ENCODE measurements around the gene ENGASE.

ENGASE gene

GRCh38 chr17:79042421-79043190 is 32.0 kb upstream of the ENGASE start:
- H3K9ac ChIP-seq (ENCODE audit: low read length), result no peak overlapping the region
- H3K4me3 ChIP-seq (ENCODE audit: low read length), result no peak overlapping the region
- H3K4me1 ChIP-seq (ENCODE audit: control insufficient read depth, insufficient read depth, low read length), result no peaks in the 10 kb centered on the region
- no peaks in the 10 kb centered on the region for H3K27me3 ChIP-seq (ENCODE audit: control insufficient read depth, insufficient read depth, low read length)
- no peaks in the 10 kb centered on the region for H3K9me3 ChIP-seq (ENCODE audit: control insufficient read depth, low read length)
- H3K36me3 ChIP-seq (ENCODE audit: control insufficient read depth, insufficient read depth, low read length), result no peaks in the 10 kb centered on the region

- Histone ChIP-seq H3K4me3 (ENCODE audit: low read length) (no peak overlapping the region), H3K9me3 (ENCODE audit: control insufficient read depth, low read length) (no peaks in the 10 kb centered on the region), H3K4me1 (ENCODE audit: control insufficient read depth, insufficient read depth, low read length) (no peaks in the 10 kb centered on the region)
These were observed 31.3 kb upstream of the ENGASE start for GRCh38 chr17:79043191-79043930.

GRCh38 chr17:79043931-79044320 is 30.7 kb upstream of the ENGASE start:
- no peaks in the 10 kb centered on the region for H3K4me1 ChIP-seq (ENCODE audit: control insufficient read depth, insufficient read depth, low read length)

More at GRCh38 chr17:79043191-79043930, 31.3 kb upstream of the ENGASE start:
- Histone ChIP-seq H3K36me3 (ENCODE audit: control insufficient read depth, insufficient read depth, low read length) (no peaks in the 10 kb centered on the region), H3K27me3 (ENCODE audit: control insufficient read depth, insufficient read depth, low read length) (no peaks in the 10 kb centered on the region), H3K9ac (ENCODE audit: low read length) (no peak overlapping the region)

GRCh38 chr17:79044462-79044861 is 30.2 kb upstream of the ENGASE start:
- H3K9me3 ChIP-seq (ENCODE audit: control insufficient read depth, low read length), result no peaks in the 10 kb centered on the region
- no peaks in the 10 kb centered on the region for H3K4me1 ChIP-seq (ENCODE audit: control insufficient read depth, insufficient read depth, low read length)
- peaks cover 8% of the 10 kb centered on the region for H3K27me3 ChIP-seq (ENCODE audit: control insufficient read depth, insufficient read depth, low read length)
- no peak overlapping the region for H3K9ac ChIP-seq (ENCODE audit: low read length)
- no peak overlapping the region for H3K4me3 ChIP-seq (ENCODE audit: low read length)
- no peaks in the 10 kb centered on the region for H3K36me3 ChIP-seq (ENCODE audit: control insufficient read depth, insufficient read depth, low read length)

More at GRCh38 chr17:79043931-79044320, 30.7 kb upstream of the ENGASE start:
- Histone ChIP-seq H3K9ac (ENCODE audit: low read length) (no peak overlapping the region), H3K9me3 (ENCODE audit: control insufficient read depth, low read length) (no peaks in the 10 kb centered on the region), H3K36me3 (ENCODE audit: control insufficient read depth, insufficient read depth, low read length) (no peaks in the 10 kb centered on the region), H3K4me3 (ENCODE audit: low read length) (no peak overlapping the region), H3K27me3 (ENCODE audit: control insufficient read depth, insufficient read depth, low read length) (peaks cover 4% of the 10 kb centered on the region)

GRCh38 chr17:79045001-79045729 is 29.5 kb upstream of the ENGASE start:
- Histone ChIP-seq H3K36me3 (ENCODE audit: control insufficient read depth, insufficient read depth, low read length) (no peaks in the 10 kb centered on the region), H3K27me3 (ENCODE audit: control insufficient read depth, insufficient read depth, low read length) (peaks cover 8% of the 10 kb centered on the region), H3K4me1 (ENCODE audit: control insufficient read depth, insufficient read depth, low read length) (no peaks in the 10 kb centered on the region), H3K9me3 (ENCODE audit: control insufficient read depth, low read length) (no peaks in the 10 kb centered on the region), H3K9ac (ENCODE audit: low read length) (no peak overlapping the region), H3K4me3 (ENCODE audit: low read length) (no peak overlapping the region)

- Histone ChIP-seq H3K9ac (ENCODE audit: low read length) (no peak overlapping the region), H3K4me3 (ENCODE audit: low read length) (no peak overlapping the region), H3K9me3 (ENCODE audit: control insufficient read depth, low read length) (no peaks in the 10 kb centered on the region), H3K4me1 (ENCODE audit: control insufficient read depth, insufficient read depth, low read length) (no peaks in the 10 kb centered on the region), H3K27me3 (ENCODE audit: control insufficient read depth, insufficient read depth, low read length) (peaks cover 13% of the 10 kb centered on the region), H3K36me3 (ENCODE audit: control insufficient read depth, insufficient read depth, low read length) (no peaks in the 10 kb centered on the region)
These were observed 28.8 kb upstream of the ENGASE start for GRCh38 chr17:79045842-79046196.

GRCh38 chr17:79046197-79046915 is 28.3 kb upstream of the ENGASE start:
- Histone ChIP-seq H3K4me1 (ENCODE audit: control insufficient read depth, insufficient read depth, low read length) (no peaks in the 10 kb centered on the region), H3K4me3 (ENCODE audit: low read length) (no peak overlapping the region), H3K9ac (ENCODE audit: low read length) (no peak overlapping the region), H3K9me3 (ENCODE audit: control insufficient read depth, low read length) (no peaks in the 10 kb centered on the region), H3K36me3 (ENCODE audit: control insufficient read depth, insufficient read depth, low read length) (no peaks in the 10 kb centered on the region), H3K27me3 (ENCODE audit: control insufficient read depth, insufficient read depth, low read length) (peaks cover 15% of the 10 kb centered on the region)

- H3K9ac ChIP-seq (ENCODE audit: low read length), result no peak overlapping the region
- H3K36me3 ChIP-seq (ENCODE audit: control insufficient read depth, insufficient read depth, low read length), result no peaks in the 10 kb centered on the region
These were observed 27.7 kb upstream of the ENGASE start for GRCh38 chr17:79046916-79047280.

GRCh38 chr17:79047291-79047920 is 27.2 kb upstream of the ENGASE start:
- H3K9ac ChIP-seq (ENCODE audit: low read length), result no peak overlapping the region
- no peaks in the 10 kb centered on the region for H3K4me1 ChIP-seq (ENCODE audit: control insufficient read depth, insufficient read depth, low read length)
- no peak overlapping the region for H3K4me3 ChIP-seq (ENCODE audit: low read length)
- no peaks in the 10 kb centered on the region for H3K36me3 ChIP-seq (ENCODE audit: control insufficient read depth, insufficient read depth, low read length)
- H3K27me3 ChIP-seq (ENCODE audit: control insufficient read depth, insufficient read depth, low read length), result peaks cover 15% of the 10 kb centered on the region
- H3K9me3 ChIP-seq (ENCODE audit: control insufficient read depth, low read length), result no peaks in the 10 kb centered on the region

More at GRCh38 chr17:79046916-79047280, 27.7 kb upstream of the ENGASE start:
- no peak overlapping the region for H3K4me3 ChIP-seq (ENCODE audit: low read length)
- peaks cover 15% of the 10 kb centered on the region for H3K27me3 ChIP-seq (ENCODE audit: control insufficient read depth, insufficient read depth, low read length)
- no peaks in the 10 kb centered on the region for H3K4me1 ChIP-seq (ENCODE audit: control insufficient read depth, insufficient read depth, low read length)
- H3K9me3 ChIP-seq (ENCODE audit: control insufficient read depth, low read length), result no peaks in the 10 kb centered on the region

GRCh38 chr17:79047923-79048825 is 26.4 kb upstream of the ENGASE start:
- Histone ChIP-seq H3K27me3 (ENCODE audit: control insufficient read depth, insufficient read depth, low read length) (peaks cover 15% of the 10 kb centered on the region), H3K9ac (ENCODE audit: low read length) (no peak overlapping the region), H3K36me3 (ENCODE audit: control insufficient read depth, insufficient read depth, low read length) (no peaks in the 10 kb centered on the region), H3K9me3 (ENCODE audit: control insufficient read depth, low read length) (no peaks in the 10 kb centered on the region), H3K4me1 (ENCODE audit: control insufficient read depth, insufficient read depth, low read length) (no peaks in the 10 kb centered on the region), H3K4me3 (ENCODE audit: low read length) (no peak overlapping the region)
